Measurements from ENCODE around the gene RPP25L.
"Not testable (repeated sequence)": the region's sequence is repeated elsewhere in the genome, so short reads cannot be mapped to it uniquely, and the experiment has no call there.

Gene RPP25L

GRCh38 chr9:34611811-34612787 lies at the start of gene RPP25L:
TSS of gene RPP25L (minus strand) at chr9:34612097. CDS start at chr9:34611296, 801 bp downstream.
- peak; percentile 79 for DNase-seq

- no peak for DNase-seq
These were observed 47.8 kb upstream of the RPP25L start for GRCh38 chr9:34659592-34660253.

GRCh38 chr9:34658461-34658860 lies 46.6 kb upstream of the RPP25L start:
- no peak for DNase-seq

- DNase-seq: no peak
These were observed 45.1 kb upstream of the RPP25L start for GRCh38 chr9:34656992-34657391.

GRCh38 chr9:34655394-34655793 lies 43.5 kb upstream of the RPP25L start:
- DNase-seq: no peak

GRCh38 chr9:34654323-34655051 lies 42.6 kb upstream of the RPP25L start:
- DNase-seq: no peak

- no peak for DNase-seq
These were observed 41.5 kb upstream of the RPP25L start for GRCh38 chr9:34653151-34654072.

GRCh38 chr9:34652602-34653000 lies 40.7 kb upstream of the RPP25L start:
- no peak for DNase-seq

GRCh38 chr9:34651876-34652601 lies 40.1 kb upstream of the RPP25L start, which contains the start of gene IL11RA:
TSS of gene IL11RA (plus strand) at chr9:34652185. CDS start at chr9:34655218, 3,033 bp downstream.
- DNase-seq: peak; percentile 65

- DNase-seq: no peak
These were observed 39.4 kb upstream of the RPP25L start for GRCh38 chr9:34651321-34651720.

- no peak for DNase-seq
These were observed 38.9 kb upstream of the RPP25L start for GRCh38 chr9:34650816-34651215.

- no peak for DNase-seq
These were observed 36.8 kb upstream of the RPP25L start for GRCh38 chr9:34648673-34649072.

GRCh38 chr9:34647651-34648050 lies 35.8 kb upstream of the RPP25L start:
- DNase-seq: no peak

GRCh38 chr9:34647084-34647403 lies 35.1 kb upstream of the RPP25L start:
- DNase-seq: no peak

- DNase-seq: peak; percentile 98
These were observed 34.5 kb upstream of the RPP25L start, which contains the start of gene GALT for GRCh38 chr9:34646211-34647083. TSS of gene GALT (plus strand) at chr9:34646675. CDS start at chr9:34646705, 30 bp downstream.

- DNase-seq: no peak
These were observed 32.9 kb upstream of the RPP25L start for GRCh38 chr9:34644766-34645314.

- no peak for DNase-seq
These were observed 30.8 kb upstream of the RPP25L start for GRCh38 chr9:34642679-34643078.

GRCh38 chr9:34639322-34639721 lies 27.4 kb upstream of the RPP25L start:
- DNase-seq: not testable (repeated sequence)

GRCh38 chr9:34638138-34638445 lies 26.2 kb upstream of the RPP25L start:
- DNase-seq: no peak

Measured in stimulated activated CD4-positive, alpha-beta T cell treated with anti-CD3 and anti-CD28 coated beads, Interleukin-4, amount 100 ng/mL, for 24 hours (primary cell).